Neural cell (in vitro differentiated cells): ENCODE results near the gene PTPRK. TPM values are rescaled to one million over a fixed set of nuclear protein-coding genes. Genes with fewer than 3 reads are reported as not detected.

Experiments used
- H2AFZ ChIP-seq: fragments of 200-600, 300-800 bp; sonication (generic), shearing (Covaris generic); 2 replicates; pipeline ENCODE4 v1.6.0; 2014; ENCODE audit warnings: low read depth, mild to moderate bottlenecking, antibody characterized with exemption, low read length, moderate library complexity
- H3F3A ChIP-seq: fragments of 200-600 bp; shearing (Covaris generic); 2 replicates; pipeline ENCODE4 v1.6.1; 2016; ENCODE audit warnings: mild to moderate bottlenecking, moderate library complexity, mixed read lengths, antibody characterized with exemption, low read length; ENCODE audit not compliant: insufficient read depth, poor library complexity, severe bottlenecking
- H3K27ac ChIP-seq: fragments of 200-600, 300-800 bp; sonication (generic), shearing (Covaris generic); 2 replicates; pipeline ENCODE4 v1.5.1; 2014; ENCODE audit warnings: mild to moderate bottlenecking, low read length, moderate library complexity
- H3K27me3 ChIP-seq: fragments of 300-800, 200-600 bp; sonication (generic), shearing (Covaris generic); 2 replicates; pipeline ENCODE4 v1.6.0; 2014; ENCODE audit warnings: mild to moderate bottlenecking, low read depth, low read length, moderate library complexity; ENCODE audit not compliant: insufficient read depth
- H3K36me3 ChIP-seq: fragments of 300-800, 200-600 bp; sonication (generic), shearing (Covaris generic); 2 replicates; pipeline ENCODE4 v1.5.1; 2014; ENCODE audit warnings: mild to moderate bottlenecking, antibody characterized with exemption, low read length, moderate library complexity; ENCODE audit not compliant: insufficient read depth
- H3K4me2 ChIP-seq: fragments of 300-800, 200-600 bp; sonication (generic), shearing (Covaris generic); 2 replicates; pipeline ENCODE4 v1.6.0; 2014; ENCODE audit warnings: mild to moderate bottlenecking, low read length
- H3K4me3 ChIP-seq: fragments of 300-800, 200-600 bp; sonication (generic), shearing (Covaris generic); 2 replicates; pipeline ENCODE4 v1.5.1; 2014; ENCODE audit warnings: mild to moderate bottlenecking, low read length, moderate library complexity
- H3K79me2 ChIP-seq: fragments of 200-600 bp; shearing (Covaris generic); replicated peaks from 2 replicates; pipeline ENCODE4 v1.6.0; 2014; ENCODE audit warnings: mild to moderate bottlenecking, low read length, moderate library complexity; ENCODE audit not compliant: insufficient read depth
- H3K9ac ChIP-seq: fragments of 300-800, 200-600 bp; sonication (generic), shearing (Covaris generic); 2 replicates; pipeline ENCODE4 v1.6.1; 2016; ENCODE audit warnings: mild to moderate bottlenecking, low read length, mixed read lengths
- H3K9me2 ChIP-seq: fragments of 200-600 bp; shearing (Covaris generic); 2 replicates; pipeline ENCODE4 v1.6.1; 2016; ENCODE audit warnings: mild to moderate bottlenecking, low read length, mixed read lengths; ENCODE audit not compliant: insufficient read depth
- H3K9me3 ChIP-seq: fragments of 200-600, 300-800 bp; sonication (generic), shearing (Covaris generic); 2 replicates; pipeline ENCODE4 v1.6.1; 2016; ENCODE audit warnings: mild to moderate bottlenecking, mixed run types, low read length, moderate library complexity, mixed read lengths
- H4K20me1 ChIP-seq: fragments of 200-600 bp; shearing (Covaris generic); 2 replicates; pipeline ENCODE4 v1.6.1; 2016; ENCODE audit warnings: mild to moderate bottlenecking, mixed run types; ENCODE audit not compliant: insufficient read depth
- EP300 ChIP-seq: fragments of 450-650 bp; conservative IDR thresholded peaks from 2 replicates; pipeline ENCODE4 v1.6.1; 2014; ENCODE audit warnings: antibody characterized with exemption, mild to moderate bottlenecking, moderate library complexity; ENCODE audit not compliant: poor library complexity, severe bottlenecking
- EZH2 ChIP-seq: fragments of 200-600, 300-800 bp; shearing (Covaris generic), sonication (generic); IDR thresholded peaks from 2 replicates; pipeline ENCODE4 v1.6.1; 2014; ENCODE audit warnings: antibody characterized with exemption, low read length, borderline replicate concordance, mild to moderate bottlenecking; ENCODE audit not compliant: insufficient read depth, poor library complexity, severe bottlenecking
- MXI1 ChIP-seq: fragments of 450-650 bp; conservative IDR thresholded peaks from 2 replicates; pipeline ENCODE4 v1.6.1; 2014; ENCODE audit warnings: antibody characterized with exemption, mild to moderate bottlenecking; ENCODE audit not compliant: poor library complexity, severe bottlenecking
- POLR2AphosphoS5 ChIP-seq: IDR thresholded peaks from 2 replicates; pipeline ENCODE4 v1.6.1; 2012
- RAD21 ChIP-seq: fragments of 450-650 bp; conservative IDR thresholded peaks from 2 replicates; pipeline ENCODE4 v1.6.1; 2014; ENCODE audit warnings: antibody characterized with exemption, mild to moderate bottlenecking, moderate library complexity
- SMC3 ChIP-seq: fragments of 450-650 bp; conservative IDR thresholded peaks from 2 replicates; pipeline ENCODE4 v1.6.1; 2014; ENCODE audit warnings: antibody characterized with exemption, mild to moderate bottlenecking, moderate library complexity; ENCODE audit not compliant: poor library complexity
- TAF1 ChIP-seq: IDR thresholded peaks from 2 replicates; pipeline ENCODE4 v1.6.1; 2012; ENCODE audit warnings: low read depth
- polyA plus RNA-seq: library from polyadenylated mRNA; depleted of rRNA; stranded (reverse); fragments of >200 nt; gene quantifications from 2 replicates; pipeline ENCODE4 v1.2.3, GENCODE V29; 2014
- TF ChIP-seq, protein P1 (sequence below): IDR thresholded peaks from 2 replicates; pipeline ENCODE4 v1.6.1; 2012; ENCODE audit warnings: borderline replicate concordance
- TF ChIP-seq, protein P2 (sequence below): fragments of 450-650 bp; IDR thresholded peaks from 2 replicates; pipeline ENCODE4 v1.5.1; 2014; ENCODE audit warnings: antibody characterized with exemption, mild to moderate bottlenecking, moderate library complexity; ENCODE audit not compliant: poor library complexity, severe bottlenecking

The PTPRK gene
- polyA plus RNA-seq, 1 donor from 2014 or later, result 10.4 TPM

GRCh38 chr6:128033156-128033555 lies 487.2 kb downstream of the PTPRK start:
- Histone ChIP-seq H3K27me3 (no peaks in the 10 kb centered on the region), H3K4me3 (no peak overlapping the region), H3K9me2 (no peaks in the 10 kb centered on the region), H3K79me2 (no peaks in the 10 kb centered on the region), H3K36me3 (no peaks in the 10 kb centered on the region), H3K9me3 (no peaks in the 10 kb centered on the region), H3K9ac (no peak overlapping the region), H3K27ac (no peak overlapping the region), H3K4me2 (no peak overlapping the region), H2AFZ (no peak overlapping the region), H4K20me1 (no peaks in the 10 kb centered on the region), H3F3A (no peaks in the 10 kb centered on the region)
- TF ChIP-seq MXI1 (no peak), RAD21 (no peak), EP300 (no peak), POLR2AphosphoS5 (no peak), TAF1 (no peak), SMC3 (no peak), EZH2 (no peak)
- TF ChIP-seq, protein P1, sequence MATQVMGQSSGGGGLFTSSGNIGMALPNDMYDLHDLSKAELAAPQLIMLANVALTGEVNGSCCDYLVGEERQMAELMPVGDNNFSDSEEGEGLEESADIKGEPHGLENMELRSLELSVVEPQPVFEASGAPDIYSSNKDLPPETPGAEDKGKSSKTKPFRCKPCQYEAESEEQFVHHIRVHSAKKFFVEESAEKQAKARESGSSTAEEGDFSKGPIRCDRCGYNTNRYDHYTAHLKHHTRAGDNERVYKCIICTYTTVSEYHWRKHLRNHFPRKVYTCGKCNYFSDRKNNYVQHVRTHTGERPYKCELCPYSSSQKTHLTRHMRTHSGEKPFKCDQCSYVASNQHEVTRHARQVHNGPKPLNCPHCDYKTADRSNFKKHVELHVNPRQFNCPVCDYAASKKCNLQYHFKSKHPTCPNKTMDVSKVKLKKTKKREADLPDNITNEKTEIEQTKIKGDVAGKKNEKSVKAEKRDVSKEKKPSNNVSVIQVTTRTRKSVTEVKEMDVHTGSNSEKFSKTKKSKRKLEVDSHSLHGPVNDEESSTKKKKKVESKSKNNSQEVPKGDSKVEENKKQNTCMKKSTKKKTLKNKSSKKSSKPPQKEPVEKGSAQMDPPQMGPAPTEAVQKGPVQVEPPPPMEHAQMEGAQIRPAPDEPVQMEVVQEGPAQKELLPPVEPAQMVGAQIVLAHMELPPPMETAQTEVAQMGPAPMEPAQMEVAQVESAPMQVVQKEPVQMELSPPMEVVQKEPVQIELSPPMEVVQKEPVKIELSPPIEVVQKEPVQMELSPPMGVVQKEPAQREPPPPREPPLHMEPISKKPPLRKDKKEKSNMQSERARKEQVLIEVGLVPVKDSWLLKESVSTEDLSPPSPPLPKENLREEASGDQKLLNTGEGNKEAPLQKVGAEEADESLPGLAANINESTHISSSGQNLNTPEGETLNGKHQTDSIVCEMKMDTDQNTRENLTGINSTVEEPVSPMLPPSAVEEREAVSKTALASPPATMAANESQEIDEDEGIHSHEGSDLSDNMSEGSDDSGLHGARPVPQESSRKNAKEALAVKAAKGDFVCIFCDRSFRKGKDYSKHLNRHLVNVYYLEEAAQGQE, result no peak
- TF ChIP-seq, protein P2, sequence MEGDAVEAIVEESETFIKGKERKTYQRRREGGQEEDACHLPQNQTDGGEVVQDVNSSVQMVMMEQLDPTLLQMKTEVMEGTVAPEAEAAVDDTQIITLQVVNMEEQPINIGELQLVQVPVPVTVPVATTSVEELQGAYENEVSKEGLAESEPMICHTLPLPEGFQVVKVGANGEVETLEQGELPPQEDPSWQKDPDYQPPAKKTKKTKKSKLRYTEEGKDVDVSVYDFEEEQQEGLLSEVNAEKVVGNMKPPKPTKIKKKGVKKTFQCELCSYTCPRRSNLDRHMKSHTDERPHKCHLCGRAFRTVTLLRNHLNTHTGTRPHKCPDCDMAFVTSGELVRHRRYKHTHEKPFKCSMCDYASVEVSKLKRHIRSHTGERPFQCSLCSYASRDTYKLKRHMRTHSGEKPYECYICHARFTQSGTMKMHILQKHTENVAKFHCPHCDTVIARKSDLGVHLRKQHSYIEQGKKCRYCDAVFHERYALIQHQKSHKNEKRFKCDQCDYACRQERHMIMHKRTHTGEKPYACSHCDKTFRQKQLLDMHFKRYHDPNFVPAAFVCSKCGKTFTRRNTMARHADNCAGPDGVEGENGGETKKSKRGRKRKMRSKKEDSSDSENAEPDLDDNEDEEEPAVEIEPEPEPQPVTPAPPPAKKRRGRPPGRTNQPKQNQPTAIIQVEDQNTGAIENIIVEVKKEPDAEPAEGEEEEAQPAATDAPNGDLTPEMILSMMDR, result no peak

- Histone ChIP-seq H4K20me1 (no peaks in the 10 kb centered on the region), H3K27me3 (no peaks in the 10 kb centered on the region), H2AFZ (no peak overlapping the region), H3K4me2 (no peak overlapping the region), H3K79me2 (no peaks in the 10 kb centered on the region), H3F3A (no peaks in the 10 kb centered on the region), H3K36me3 (no peaks in the 10 kb centered on the region), H3K4me3 (no peak overlapping the region), H3K27ac (no peak overlapping the region), H3K9ac (no peak overlapping the region), H3K9me3 (no peaks in the 10 kb centered on the region), H3K9me2 (no peaks in the 10 kb centered on the region)
- TF ChIP-seq EZH2 (no peak), TAF1 (no peak), SMC3 (no peak), POLR2AphosphoS5 (no peak), MXI1 (no peak), EP300 (no peak), RAD21 (no peak)
- TF ChIP-seq, protein P1, result no peak
- TF ChIP-seq, protein P2, result no peak
These were observed 488.4 kb downstream of the PTPRK start for GRCh38 chr6:128032042-128032441.
